PC-3 (cell line): Measurements from ENCODE around the gene PLEKHA1.

Source experiments
- EZH2 ChIP-seq: fragments of 300-600 bp; sonication (generic); IDR thresholded peaks from one replicate; pipeline ENCODE4 v1.6.1; 2017; ENCODE audit warnings: antibody characterized with exemption, mild to moderate bottlenecking, low read length; ENCODE audit not compliant: unreplicated experiment
- TF ChIP-seq, protein P1 (sequence below): fragments of 300-600 bp; sonication (generic); conservative IDR thresholded peaks from 2 replicates; pipeline ENCODE4 v1.5.1; 2017; ENCODE audit warnings: antibody characterized with exemption, low read depth, mild to moderate bottlenecking, low read length

GRCh38 chr10:122336332-122336731 lies 38.2 kb upstream of the PLEKHA1 start:
- TF ChIP-seq, protein P1, sequence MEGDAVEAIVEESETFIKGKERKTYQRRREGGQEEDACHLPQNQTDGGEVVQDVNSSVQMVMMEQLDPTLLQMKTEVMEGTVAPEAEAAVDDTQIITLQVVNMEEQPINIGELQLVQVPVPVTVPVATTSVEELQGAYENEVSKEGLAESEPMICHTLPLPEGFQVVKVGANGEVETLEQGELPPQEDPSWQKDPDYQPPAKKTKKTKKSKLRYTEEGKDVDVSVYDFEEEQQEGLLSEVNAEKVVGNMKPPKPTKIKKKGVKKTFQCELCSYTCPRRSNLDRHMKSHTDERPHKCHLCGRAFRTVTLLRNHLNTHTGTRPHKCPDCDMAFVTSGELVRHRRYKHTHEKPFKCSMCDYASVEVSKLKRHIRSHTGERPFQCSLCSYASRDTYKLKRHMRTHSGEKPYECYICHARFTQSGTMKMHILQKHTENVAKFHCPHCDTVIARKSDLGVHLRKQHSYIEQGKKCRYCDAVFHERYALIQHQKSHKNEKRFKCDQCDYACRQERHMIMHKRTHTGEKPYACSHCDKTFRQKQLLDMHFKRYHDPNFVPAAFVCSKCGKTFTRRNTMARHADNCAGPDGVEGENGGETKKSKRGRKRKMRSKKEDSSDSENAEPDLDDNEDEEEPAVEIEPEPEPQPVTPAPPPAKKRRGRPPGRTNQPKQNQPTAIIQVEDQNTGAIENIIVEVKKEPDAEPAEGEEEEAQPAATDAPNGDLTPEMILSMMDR, result no peak
- no peak for TF ChIP-seq EZH2
